Stimulated activated CD4-positive, alpha-beta T cell treated with anti-CD3 and anti-CD28 coated beads, Interleukin-4, amount 100 ng/mL, for 24 hours (primary cell): ENCODE measurements around the gene SAMD1.

Experiments used
- DNase-seq: peaks from one replicate; pipeline ENCODE4 v3.0.0-alpha.2; 2020

SAMD1 gene

GRCh38 chr19:14112809-14113385, 22.3 kb upstream of the SAMD1 start:
- DNase-seq: no peak

GRCh38 chr19:14112051-14112808, 21.7 kb upstream of the SAMD1 start:
- no peak for DNase-seq

- no peak for DNase-seq
These were observed 20.9 kb upstream of the SAMD1 start for GRCh38 chr19:14111486-14111885.

- no peak for DNase-seq
These were observed 20.1 kb upstream of the SAMD1 start for GRCh38 chr19:14110650-14111049.

GRCh38 chr19:14107581-14108461, 17.3 kb upstream of the SAMD1 start:
- DNase-seq: no peak

GRCh38 chr19:14106840-14107239, 16.3 kb upstream of the SAMD1 start:
- no peak for DNase-seq

GRCh38 chr19:14105680-14106079, 15.1 kb upstream of the SAMD1 start:
- no peak for DNase-seq

- DNase-seq: no peak
These were observed 12.8 kb upstream of the SAMD1 start for GRCh38 chr19:14103310-14103709.

- no peak for DNase-seq
These were observed 12.2 kb upstream of the SAMD1 start for GRCh38 chr19:14102756-14103155.

- no peak for DNase-seq
These were observed 11.6 kb upstream of the SAMD1 start for GRCh38 chr19:14102102-14102696.

GRCh38 chr19:14101003-14101545, 10.5 kb upstream of the SAMD1 start:
- DNase-seq: no peak

GRCh38 chr19:14097532-14098151, 7.1 kb upstream of the SAMD1 start:
- DNase-seq: no peak

GRCh38 chr19:14096272-14096992, 5.9 kb upstream of the SAMD1 start:
- DNase-seq: no peak

GRCh38 chr19:14094854-14095253, 4.3 kb upstream of the SAMD1 start:
- DNase-seq: no peak

GRCh38 chr19:14093117-14093823, 2.7 kb upstream of the SAMD1 start:
- DNase-seq: no peak

- no peak for DNase-seq
These were observed 1.4 kb upstream of the SAMD1 start for GRCh38 chr19:14091813-14092462.

GRCh38 chr19:14091081-14091812, 696 bp upstream of the SAMD1 start:
- peak; percentile 61 for DNase-seq

GRCh38 chr19:14089662-14090508, 666 bp downstream of the SAMD1 start:
- DNase-seq: peak; percentile 52

GRCh38 chr19:14089412-14089661, 1.2 kb downstream of the SAMD1 start:
- peak; percentile 18 for DNase-seq
